Measurements from ENCODE around the gene SNRPD2.

DNA sequence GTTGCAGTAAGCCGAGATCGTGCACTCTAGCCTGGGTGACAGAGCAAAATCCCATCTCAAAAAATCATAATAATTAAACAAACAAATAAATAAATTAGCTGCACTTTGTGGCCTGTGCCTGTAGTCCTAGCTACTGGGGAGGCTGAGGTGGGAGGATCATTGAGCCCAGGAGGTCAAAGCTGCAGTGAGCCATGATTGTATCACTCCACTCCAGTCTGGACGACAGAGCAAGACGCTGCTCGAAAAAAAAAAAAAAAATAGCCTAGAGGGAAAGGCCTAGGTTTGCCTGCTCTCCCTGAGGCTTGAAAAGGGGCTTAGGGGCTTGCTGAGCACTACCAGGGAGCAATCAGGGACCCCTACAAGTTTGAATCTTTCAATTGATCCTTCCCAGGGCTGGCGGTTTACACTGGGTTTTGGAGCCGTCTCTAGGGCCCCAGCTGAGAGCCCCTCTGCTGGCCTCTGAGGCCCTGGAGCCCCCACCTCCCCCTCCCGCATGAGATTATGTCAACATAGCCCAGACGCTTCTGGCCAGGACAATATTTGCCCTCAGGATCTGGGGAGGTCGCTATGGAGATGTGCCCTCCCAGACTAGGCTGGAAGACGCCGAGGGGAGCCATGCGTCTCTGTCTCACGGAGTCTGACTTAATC lies 34.1 kb downstream of the SNRPD2 start:
- TF ChIP-seq KDM1A (IDR thresholded peaks at IDR 0.05; ENCODE audit: low read depth) (no peak), ELK1 (IDR thresholded peaks at IDR 0.05; ENCODE audit: low read depth, low read length) (no peak), CHD4 (IDR thresholded peaks at IDR 0.05; ENCODE audit: borderline replicate concordance) (no peak), REST (IDR thresholded peaks at IDR 0.05) (no peak), E2F6 (IDR thresholded peaks at IDR 0.05; ENCODE audit: borderline replicate concordance, low read depth) (no peak), JUN (IDR thresholded peaks at IDR 0.05) (no peak), POLR2A (IDR thresholded peaks at IDR 0.05; ENCODE audit: low read length) (no peak), MAX (IDR thresholded peaks at IDR 0.05) (no peak), CBX2 (IDR thresholded peaks at IDR 0.05; ENCODE audit: borderline replicate concordance, low read depth) (no peak), CEBPB (IDR thresholded peaks at IDR 0.05) (no peak), HDAC2 (IDR thresholded peaks at IDR 0.05) (no peak)
- TF ChIP-seq, protein P1, sequence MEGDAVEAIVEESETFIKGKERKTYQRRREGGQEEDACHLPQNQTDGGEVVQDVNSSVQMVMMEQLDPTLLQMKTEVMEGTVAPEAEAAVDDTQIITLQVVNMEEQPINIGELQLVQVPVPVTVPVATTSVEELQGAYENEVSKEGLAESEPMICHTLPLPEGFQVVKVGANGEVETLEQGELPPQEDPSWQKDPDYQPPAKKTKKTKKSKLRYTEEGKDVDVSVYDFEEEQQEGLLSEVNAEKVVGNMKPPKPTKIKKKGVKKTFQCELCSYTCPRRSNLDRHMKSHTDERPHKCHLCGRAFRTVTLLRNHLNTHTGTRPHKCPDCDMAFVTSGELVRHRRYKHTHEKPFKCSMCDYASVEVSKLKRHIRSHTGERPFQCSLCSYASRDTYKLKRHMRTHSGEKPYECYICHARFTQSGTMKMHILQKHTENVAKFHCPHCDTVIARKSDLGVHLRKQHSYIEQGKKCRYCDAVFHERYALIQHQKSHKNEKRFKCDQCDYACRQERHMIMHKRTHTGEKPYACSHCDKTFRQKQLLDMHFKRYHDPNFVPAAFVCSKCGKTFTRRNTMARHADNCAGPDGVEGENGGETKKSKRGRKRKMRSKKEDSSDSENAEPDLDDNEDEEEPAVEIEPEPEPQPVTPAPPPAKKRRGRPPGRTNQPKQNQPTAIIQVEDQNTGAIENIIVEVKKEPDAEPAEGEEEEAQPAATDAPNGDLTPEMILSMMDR (IDR thresholded peaks at IDR 0.05), result no peak

Measured in A549 (cell line).